ENCODE measurements around the gene MTMR12.
A peak's percentile ranks its signal among the peaks of the same experiment; 100 is the strongest.

Gene MTMR12

DNA sequence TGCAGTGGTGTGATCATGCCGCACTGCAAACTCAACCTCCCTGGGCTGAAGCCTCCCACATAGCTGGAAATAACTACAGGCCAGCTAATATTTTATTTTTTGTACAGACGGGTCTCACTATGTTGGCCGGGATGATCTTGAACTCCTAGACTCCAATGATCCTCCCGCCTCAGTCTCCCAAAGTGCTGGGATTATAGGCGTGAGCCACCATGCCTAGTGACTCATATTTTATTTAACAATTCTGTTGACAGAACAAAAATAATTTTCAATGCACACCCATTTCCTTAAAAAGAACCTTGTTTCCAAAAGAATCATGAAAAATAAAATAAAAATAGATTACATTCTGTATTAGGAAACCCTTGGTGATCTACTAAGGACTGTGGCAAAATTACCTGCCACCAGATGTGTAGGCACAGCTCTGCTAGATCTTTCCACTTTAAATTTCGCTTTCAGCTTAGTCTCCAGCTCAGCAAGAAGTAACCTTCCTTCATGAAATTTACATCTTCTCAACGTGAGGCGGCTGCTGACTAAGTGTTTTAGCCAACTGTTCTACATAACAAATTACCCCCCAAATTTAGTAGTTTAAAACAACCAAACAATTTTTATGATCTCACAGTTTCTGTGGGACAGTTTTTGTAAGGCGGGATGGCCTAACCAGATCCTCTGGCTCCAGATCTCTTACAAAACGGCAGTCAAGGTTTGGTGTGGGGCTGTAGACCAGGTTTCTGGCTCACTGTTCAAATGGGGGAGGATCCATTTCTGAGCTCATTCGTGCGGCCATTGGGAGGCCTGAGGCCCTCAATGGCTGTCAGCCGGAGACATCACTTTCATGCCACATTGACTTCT lies 106.0 kb downstream of the MTMR12 start:
- TF ChIP-seq GATA1 (IDR thresholded peaks at IDR 0.05; ENCODE audit: low read depth, low read length) (no peak), POLR2A (IDR thresholded peaks at IDR 0.05; ENCODE audit: low read length) (no peak)
- DNase-seq = no peak

DNA sequence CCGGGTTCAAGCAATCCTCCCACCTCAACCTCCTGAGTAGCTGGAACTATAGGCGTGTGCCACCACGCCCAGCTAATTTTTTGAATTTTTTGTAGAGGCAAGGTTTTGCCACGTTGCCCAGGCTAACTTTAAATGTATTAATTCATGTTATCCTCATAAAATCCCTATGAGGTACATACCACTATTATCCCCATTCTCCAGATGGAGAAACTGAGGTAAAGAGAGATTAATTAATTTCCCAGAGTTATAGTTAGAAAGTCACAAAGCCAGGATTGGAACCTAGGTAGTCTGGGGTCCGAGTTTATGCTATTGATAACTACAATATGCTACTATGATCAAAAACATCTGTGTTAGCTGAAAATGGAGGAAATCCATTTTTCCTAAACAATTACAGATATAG lies 106.7 kb downstream of the MTMR12 start:
- TF ChIP-seq GATA1 (IDR thresholded peaks at IDR 0.05; ENCODE audit: low read depth, low read length) (no peak), POLR2A (IDR thresholded peaks at IDR 0.05; ENCODE audit: low read length) (no peak)
- no peak for DNase-seq

DNA sequence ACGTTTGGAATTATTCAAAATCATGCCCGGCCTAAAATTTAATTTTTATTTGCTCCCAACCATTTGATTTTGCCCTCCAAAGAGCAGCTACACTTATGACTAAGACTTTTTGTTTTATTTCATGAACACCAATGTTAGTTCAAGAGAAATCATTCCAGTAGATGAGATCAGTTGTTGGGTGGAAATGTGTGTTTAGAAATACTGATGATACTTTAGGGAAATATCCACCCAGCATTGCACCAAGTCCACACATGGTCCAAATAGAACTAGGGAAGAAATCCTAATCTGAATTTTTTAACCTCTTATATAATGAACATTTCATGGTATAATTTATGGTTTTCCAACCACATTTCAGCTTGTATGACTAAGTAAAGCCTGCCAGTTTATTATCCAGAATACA lies 110.3 kb downstream of the MTMR12 start:
- no peak for DNase-seq
- TF ChIP-seq POLR2A (IDR thresholded peaks at IDR 0.05; ENCODE audit: low read length) = no peak
- no peak for TF ChIP-seq GATA1 (IDR thresholded peaks at IDR 0.05; ENCODE audit: low read depth, low read length)

DNA sequence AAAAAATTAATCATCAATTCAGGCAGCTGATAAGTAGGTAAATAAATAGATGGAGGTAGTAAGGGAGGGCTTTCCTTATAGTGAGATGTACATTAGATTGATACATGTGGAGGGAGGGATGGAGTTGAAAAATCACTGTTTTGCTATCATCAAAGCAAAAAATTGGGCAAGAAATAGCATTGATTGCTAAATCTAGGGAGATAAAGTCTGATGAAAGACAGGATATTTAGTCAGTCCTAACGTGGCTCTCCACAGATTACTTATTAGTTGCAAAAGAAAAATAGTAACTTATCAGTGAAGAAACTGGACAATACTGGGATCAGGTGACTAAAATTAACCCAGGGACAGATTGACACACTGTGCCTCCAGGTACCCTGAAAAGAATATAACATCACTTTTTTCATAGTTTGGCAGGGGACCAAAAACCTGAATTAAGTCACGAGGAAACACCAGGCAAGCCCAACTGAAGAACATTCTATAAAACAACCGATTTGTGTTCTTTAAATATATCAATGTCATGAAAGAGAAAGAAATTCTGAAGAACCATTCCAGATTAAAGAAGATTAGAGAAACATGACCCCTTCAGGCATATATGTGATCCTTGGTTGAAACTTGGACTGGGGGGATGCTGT lies 111.5 kb downstream of the MTMR12 start:
- TF ChIP-seq POLR2A (IDR thresholded peaks at IDR 0.05; ENCODE audit: low read length) (no peak), GATA1 (IDR thresholded peaks at IDR 0.05; ENCODE audit: low read depth, low read length) (no peak)
- no peak for DNase-seq

DNA sequence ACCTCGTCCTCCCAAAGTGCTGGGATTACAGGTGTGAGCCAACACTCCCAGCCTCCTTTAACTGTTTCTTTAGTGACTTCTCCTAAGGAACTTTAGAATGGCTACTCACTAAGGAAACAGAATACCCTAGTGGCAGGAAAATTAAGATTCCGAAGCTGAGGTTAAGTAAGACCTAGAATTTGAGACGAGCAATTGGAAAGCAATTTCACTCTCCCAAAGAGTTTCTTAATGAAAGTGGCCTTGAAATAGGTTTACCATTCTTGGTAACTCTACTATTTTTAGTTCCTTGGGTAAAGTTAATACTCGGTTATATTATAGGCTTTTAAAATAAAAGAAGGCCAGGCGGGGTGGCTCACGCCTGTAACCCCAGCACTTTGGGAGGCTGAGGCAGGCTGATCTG lies 115.7 kb downstream of the MTMR12 start:
- TF ChIP-seq POLR2A (IDR thresholded peaks at IDR 0.05; ENCODE audit: low read length) (no peak), GATA1 (IDR thresholded peaks at IDR 0.05; ENCODE audit: low read depth, low read length) (no peak)
- no peak for DNase-seq

DNA sequence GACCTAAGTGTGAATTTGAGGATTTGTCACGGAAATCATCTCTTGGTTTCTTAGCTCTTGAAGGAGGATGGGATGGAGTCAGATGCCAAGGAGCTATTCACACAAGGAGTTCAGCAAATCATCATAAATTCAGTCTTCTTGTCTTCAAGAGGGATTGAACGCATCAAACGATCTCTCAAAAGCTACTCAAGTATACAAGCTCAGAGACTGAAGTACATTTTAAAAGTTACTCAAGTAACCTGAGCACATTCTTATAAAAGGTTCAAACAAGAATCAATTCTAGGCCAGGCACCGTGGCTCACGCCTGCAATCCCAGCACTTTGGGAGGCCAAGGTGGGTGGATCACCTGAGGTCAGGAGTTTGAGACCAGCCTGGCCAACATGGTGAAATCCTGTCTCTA lies 117.5 kb downstream of the MTMR12 start:
- no peak for DNase-seq
- TF ChIP-seq POLR2A (IDR thresholded peaks at IDR 0.05; ENCODE audit: low read length) (no peak), GATA1 (IDR thresholded peaks at IDR 0.05; ENCODE audit: low read depth, low read length) (no peak)

DNA sequence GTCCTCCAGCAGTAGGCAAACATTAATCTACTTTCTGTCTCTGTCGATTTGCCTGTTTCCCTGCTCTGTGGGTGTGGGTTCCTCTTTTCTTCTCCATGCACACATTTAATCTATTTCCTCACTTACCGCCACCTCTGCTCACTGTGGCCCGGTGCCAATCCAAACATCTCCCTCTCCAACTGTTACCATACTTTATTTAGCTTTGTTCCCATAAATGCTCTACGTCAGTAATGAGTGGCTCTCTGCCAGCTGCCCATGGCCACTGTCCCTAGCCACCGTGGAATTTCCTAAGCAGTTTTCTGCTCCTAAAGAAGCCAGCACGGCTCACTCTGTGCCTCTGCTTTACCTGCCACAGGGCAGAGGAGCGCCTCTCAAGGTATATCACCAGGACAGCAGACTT lies 119.1 kb downstream of the MTMR12 start:
- DNase-seq = peak in 1 of 2 experiments; percentile 5
- TF ChIP-seq GATA1 (IDR thresholded peaks at IDR 0.05; ENCODE audit: low read depth, low read length) (no peak), POLR2A (IDR thresholded peaks at IDR 0.05; ENCODE audit: low read length) (no peak)

DNA sequence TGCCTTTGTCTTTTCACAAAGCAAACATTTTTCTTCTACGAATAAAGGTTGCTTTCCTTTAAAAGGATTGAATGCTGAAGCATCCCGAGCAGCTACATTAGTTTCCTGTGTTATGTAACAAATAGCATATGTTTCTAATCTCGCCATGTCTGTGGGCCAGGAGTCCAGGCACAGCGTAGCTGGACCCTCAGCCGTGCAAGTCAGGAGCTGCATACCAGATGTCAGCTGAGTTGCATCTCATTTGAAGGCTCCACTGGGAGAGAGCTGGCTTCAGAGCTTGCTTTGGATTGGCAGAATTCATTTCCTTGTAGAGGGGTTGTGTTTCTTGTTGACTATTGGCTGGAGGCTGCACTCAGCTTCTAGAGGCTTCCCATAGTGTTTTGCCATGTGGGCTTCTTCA lies 122.6 kb downstream of the MTMR12 start:
- DNase-seq = no peak
- TF ChIP-seq GATA1 (IDR thresholded peaks at IDR 0.05; ENCODE audit: low read depth, low read length) (no peak), POLR2A (IDR thresholded peaks at IDR 0.05; ENCODE audit: low read length) (no peak)

DNA sequence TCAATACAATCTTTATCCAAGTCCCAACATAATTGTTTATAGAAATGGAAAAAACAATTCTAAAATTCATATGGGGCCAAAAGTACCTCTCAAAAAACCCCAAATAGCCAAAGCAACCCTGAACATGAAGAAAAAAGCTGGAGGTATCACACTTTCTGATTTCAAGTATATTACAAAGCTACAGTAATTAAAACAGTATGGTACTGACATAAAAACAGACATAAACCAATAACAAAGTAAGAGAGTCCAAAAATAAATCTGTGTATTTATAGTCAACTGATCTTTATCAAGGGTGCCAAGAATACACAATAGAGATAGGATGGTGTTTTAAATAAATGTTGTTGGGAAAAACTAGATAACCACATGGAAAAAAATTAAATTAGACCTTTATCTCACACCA lies 125.1 kb downstream of the MTMR12 start:
- no peak for DNase-seq
- TF ChIP-seq GATA1 (IDR thresholded peaks at IDR 0.05; ENCODE audit: low read depth, low read length) (no peak), POLR2A (IDR thresholded peaks at IDR 0.05; ENCODE audit: low read length) (no peak)

DNA sequence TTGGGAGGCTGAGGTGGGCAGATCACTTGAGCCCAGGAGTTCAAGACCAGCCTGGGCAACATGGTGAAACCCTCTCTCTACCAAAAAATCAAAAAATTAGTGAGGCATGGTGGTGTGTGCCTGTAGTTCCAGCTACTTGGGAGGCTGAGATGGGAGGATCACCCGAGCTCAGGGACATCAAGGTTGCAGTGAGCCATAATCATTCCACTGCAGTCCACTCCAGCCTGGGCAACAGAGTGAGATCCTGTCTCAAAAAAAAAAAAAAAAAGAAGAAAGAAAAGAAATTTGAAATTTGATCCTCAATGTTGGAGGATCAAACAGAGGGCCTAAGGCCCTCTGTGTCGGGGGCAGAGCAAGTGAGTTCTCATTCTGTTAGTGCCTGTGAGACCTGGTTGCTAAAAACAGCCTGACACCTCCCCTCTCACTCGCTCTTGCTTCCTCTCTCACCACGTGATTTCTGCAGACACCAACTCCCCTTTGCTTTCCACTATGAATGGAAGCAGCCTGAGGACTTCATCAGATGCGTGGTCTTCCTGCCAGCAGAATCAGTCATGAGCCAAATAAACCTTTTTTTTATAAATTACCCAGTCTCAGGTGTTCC lies 130.2 kb downstream of the MTMR12 start:
- no peak for TF ChIP-seq GATA1 (IDR thresholded peaks at IDR 0.05; ENCODE audit: low read depth, low read length)
- no peak for TF ChIP-seq POLR2A (IDR thresholded peaks at IDR 0.05; ENCODE audit: low read length)
- DNase-seq = no peak
